ENCODE results near the gene AKAP8L. TPM values are rescaled to one million over a fixed set of nuclear protein-coding genes. Genes with fewer than 3 reads are reported as not detected.
"Not testable (repeated sequence)": the region's sequence is repeated elsewhere in the genome, so short reads cannot be mapped to it uniquely, and the experiment has no call there.

The AKAP8L gene
- total and polyA plus RNA-seq, 10 donors: 41.2 to 236 (median 136) TPM

DNA sequence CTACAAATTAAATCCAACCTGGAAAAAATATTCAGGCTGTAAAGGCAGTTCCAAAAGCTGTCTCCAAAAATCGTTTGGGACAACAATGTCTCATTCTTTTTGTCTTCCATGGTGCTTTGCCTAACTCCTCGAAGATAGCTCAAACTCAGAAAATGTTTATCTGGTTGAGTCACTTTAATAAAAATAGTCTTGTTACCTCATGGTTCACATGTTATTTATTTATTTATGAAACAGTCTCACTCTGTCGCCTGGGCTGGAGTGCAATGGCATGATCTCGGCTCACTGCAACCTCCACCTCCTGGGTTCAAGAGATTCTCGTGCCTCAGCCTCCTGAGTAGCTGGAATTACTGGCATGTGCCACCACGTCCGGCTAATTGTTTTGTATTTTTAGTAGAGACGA is 81.6 kb downstream of the AKAP8L start:
- Histone ChIP-seq H3K4me3 (no peak overlapping the region), H3K36me3 (peaks cover 0 to 46% (median 2%) of the 10 kb centered on the region in 6 donors), H3K27ac (no peak overlapping the region), H3K4me1 (peaks cover 7 to 35% (median 20%) of the 10 kb centered on the region in 6 donors), H3K9me3 (no peaks in the 10 kb centered on the region), H3K27me3 (replicated peaks in 1 of 7) (no peaks in the 10 kb centered on the region)
- intact Hi-C loops (cut with DNase I; ENCODE audit: low total_unique reads): no loop called here
- DNase-seq: peak; percentile 23
- 86 to 94% (median 91%) methylated on average over 8 of the region's 8 CpGs for WGBS, 5 donors
- TF ChIP-seq POLR2A (IDR thresholded peaks at IDR 0.05) (no peak), POLR2AphosphoS5 (IDR thresholded peaks at IDR 0.05) (no peak)
- TF ChIP-seq, protein P1, sequence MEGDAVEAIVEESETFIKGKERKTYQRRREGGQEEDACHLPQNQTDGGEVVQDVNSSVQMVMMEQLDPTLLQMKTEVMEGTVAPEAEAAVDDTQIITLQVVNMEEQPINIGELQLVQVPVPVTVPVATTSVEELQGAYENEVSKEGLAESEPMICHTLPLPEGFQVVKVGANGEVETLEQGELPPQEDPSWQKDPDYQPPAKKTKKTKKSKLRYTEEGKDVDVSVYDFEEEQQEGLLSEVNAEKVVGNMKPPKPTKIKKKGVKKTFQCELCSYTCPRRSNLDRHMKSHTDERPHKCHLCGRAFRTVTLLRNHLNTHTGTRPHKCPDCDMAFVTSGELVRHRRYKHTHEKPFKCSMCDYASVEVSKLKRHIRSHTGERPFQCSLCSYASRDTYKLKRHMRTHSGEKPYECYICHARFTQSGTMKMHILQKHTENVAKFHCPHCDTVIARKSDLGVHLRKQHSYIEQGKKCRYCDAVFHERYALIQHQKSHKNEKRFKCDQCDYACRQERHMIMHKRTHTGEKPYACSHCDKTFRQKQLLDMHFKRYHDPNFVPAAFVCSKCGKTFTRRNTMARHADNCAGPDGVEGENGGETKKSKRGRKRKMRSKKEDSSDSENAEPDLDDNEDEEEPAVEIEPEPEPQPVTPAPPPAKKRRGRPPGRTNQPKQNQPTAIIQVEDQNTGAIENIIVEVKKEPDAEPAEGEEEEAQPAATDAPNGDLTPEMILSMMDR (IDR thresholded peaks at IDR 0.05 in 8 of 11, conservative IDR thresholded peaks at IDR 0.05 in 3 of 11): no peak

DNA sequence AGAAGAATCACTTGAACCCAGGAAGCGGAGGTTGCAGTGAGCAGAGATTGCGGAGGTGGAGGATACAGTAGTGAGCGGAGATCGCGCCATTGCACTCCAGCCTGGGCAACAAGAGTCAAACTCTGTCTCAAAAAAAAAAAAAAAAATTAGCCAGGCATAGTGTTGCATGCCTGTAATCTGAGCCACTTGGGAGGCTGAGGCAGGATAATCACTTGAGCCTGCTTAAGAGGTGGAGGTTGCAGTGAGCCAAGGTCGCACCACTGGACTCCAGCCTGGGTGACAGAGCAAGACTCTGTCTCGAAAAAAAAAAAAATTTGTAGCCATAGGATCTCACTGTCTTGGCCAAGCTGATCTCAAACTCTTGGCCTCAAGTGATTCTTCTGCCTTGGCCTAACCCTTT is 82.8 kb downstream of the AKAP8L start:
- intact Hi-C loops (cut with DNase I; ENCODE audit: low total_unique reads): not testable (repeated sequence)
- whole genome bisulfite sequencing, 5 donors: 77 to 88% (median 87%) methylated on average over 7 of the region's 7 CpGs

DNA sequence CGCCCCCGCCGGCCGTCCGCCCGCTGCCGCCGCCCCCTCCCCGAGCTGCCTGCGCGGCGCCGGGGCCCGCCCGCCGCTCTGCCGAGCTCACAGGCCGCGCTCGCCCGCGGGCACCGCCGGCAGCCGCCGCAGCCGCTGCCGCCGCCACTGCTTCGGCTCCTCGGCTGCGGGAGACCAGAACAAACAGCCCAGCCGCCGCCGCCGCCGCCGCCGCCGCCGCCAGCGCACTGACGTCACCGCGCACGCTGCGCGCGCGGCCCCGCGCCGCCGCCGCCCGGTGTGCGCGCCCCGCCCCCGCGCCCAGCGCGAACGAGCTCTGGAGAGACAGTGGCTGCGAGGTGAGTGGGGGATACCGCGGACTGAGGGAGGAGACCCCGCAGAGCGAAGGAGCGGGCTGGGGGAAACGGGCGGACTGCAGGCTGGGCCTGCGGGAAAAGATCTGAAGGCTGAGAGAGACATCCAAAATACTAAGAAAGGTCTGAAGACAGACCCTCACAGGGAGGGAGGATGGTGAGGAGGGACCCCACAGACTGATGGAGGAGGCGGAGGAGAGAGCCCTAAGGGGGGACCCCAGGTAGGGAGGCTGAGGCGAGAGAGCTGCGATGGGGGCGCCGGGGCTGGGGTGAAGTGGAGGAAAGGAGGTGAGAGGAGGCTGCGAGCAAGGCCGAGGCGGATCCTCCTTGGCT is 86.3 kb downstream of the AKAP8L start, which contains the start of gene BRD4:
BRD4 (minus strand) TSS at position 229 of the 686 bp plus-strand sequence. CDS start 59,440 bp downstream, outside the sequence.
- Histone ChIP-seq H3K4me3 (peak within 1 kb of the TSS; percentile 79 to 99 (median 92)), H3K27me3 (replicated peaks in 1 of 7) (no peaks in the 10 kb centered on the region), H3K36me3 (peaks cover 0 to 20% (median 0%) of the 10 kb centered on the region in 6 donors), H3K4me1 (peaks cover 40 to 74% (median 58%) of the 10 kb centered on the region in 6 donors), H3K27ac (peak within 1 kb of the TSS; percentile 75 to 99 (median 94)), H3K9me3 (no peaks in the 10 kb centered on the region)
- peak; percentile 94 for DNase-seq
- peak in 1 of 3 donors; percentile 33 for TF ChIP-seq POLR2A (IDR thresholded peaks at IDR 0.05)
- peak; percentile 68 to 80 (median 75) for TF ChIP-seq POLR2AphosphoS5 (IDR thresholded peaks at IDR 0.05)
- TF ChIP-seq, protein P1 (IDR thresholded peaks at IDR 0.05 in 8 of 11, conservative IDR thresholded peaks at IDR 0.05 in 3 of 11): no peak
- 3 to 9% (median 5%) methylated on average over 23 to 81 of the region's 81 CpGs for WGBS, 5 donors
- intact Hi-C loops (cut with DNase I; ENCODE audit: low total_unique reads): no loop called here

More for the DNA sequence above, 82.8 kb downstream of the AKAP8L start:
- not testable (repeated sequence) for H3K27ac ChIP-seq; H3K9me3 ChIP-seq; H3K27me3 ChIP-seq (replicated peaks in 1 of 7); H3K4me3 ChIP-seq
- H3K4me1 ChIP-seq: peaks cover 7 to 39% (median 23%) of the 10 kb centered on the region in 6 donors
- DNase-seq: peak; percentile 33
- peaks cover 0 to 35% (median 0%) of the 10 kb centered on the region in 6 donors for H3K36me3 ChIP-seq

DNA sequence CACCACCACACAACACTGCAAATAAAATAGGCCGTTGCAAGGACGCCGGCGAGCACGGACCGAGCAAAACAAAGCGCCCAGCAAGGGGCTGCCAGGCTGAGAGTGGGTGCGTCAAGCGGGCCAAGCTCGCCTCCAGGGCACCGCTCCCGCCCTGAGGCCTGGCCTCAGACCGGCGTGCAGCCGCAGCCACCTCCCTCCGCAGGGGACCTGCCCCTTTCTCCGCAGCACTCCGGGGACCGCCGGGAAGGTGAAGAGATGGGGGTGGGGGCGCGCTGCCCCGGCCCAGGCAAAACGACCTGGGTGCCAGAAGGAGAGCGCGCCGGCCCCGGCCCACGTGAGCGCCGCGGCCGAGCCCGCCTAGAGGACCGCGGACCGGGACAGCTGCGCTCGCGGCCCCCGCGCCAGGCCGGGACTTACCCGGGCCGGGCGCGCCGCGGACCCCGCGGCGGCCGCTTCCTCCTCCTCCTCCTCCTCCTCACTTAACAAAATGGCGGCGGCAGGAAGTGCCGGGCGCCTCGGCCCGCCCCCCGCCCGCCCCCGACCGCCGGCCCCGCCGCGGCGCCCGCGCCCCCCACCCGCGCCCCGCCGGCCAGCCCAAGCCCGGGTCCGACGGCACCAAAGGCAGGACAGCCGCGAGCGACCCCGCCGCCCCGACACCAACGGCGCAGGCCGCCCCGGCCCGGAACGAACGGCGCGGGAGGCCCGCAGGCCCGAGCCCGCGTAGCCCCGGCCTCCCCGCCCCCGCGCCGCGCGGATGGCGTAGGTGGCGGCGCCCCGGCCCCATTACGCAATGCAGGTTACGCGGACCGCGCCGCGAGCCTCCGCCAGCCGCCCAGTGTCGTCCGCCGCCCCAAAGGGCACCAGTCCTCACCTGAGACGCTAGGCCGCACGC is 87.1 kb downstream of the AKAP8L start:
- TF ChIP-seq, protein P1 (IDR thresholded peaks at IDR 0.05 in 8 of 11, conservative IDR thresholded peaks at IDR 0.05 in 3 of 11): no peak
- TF ChIP-seq POLR2A (IDR thresholded peaks at IDR 0.05) (no peak), POLR2AphosphoS5 (IDR thresholded peaks at IDR 0.05) (peak; percentile 23 to 75 (median 55))
- Histone ChIP-seq H3K4me3 (peak overlapping the region; percentile 79 to 99 (median 92)), H3K27ac (peak overlapping the region; percentile 75 to 99 (median 94)), H3K9me3 (no peaks in the 10 kb centered on the region), H3K36me3 (peaks cover 0 to 12% (median 0%) of the 10 kb centered on the region in 6 donors), H3K27me3 (replicated peaks in 1 of 7) (no peaks in the 10 kb centered on the region), H3K4me1 (peaks cover 48 to 82% (median 66%) of the 10 kb centered on the region in 6 donors)
- intact Hi-C loops (cut with DNase I; ENCODE audit: low total_unique reads): no loop called here
- DNase-seq: peak; percentile 92
- WGBS, 5 donors: 0 to 1% (median 0%) methylated on average over 16 to 121 of the region's 122 CpGs

All from spleen (tissue), 11 donors.